ENCODE results near the gene YTHDF1.

YTHDF1 gene

GRCh38 chr20:63155266-63156165 lies 60.4 kb downstream of the YTHDF1 start:
- no peak for DNase-seq (ENCODE audit: low read depth in 2 of 2)

DNA sequence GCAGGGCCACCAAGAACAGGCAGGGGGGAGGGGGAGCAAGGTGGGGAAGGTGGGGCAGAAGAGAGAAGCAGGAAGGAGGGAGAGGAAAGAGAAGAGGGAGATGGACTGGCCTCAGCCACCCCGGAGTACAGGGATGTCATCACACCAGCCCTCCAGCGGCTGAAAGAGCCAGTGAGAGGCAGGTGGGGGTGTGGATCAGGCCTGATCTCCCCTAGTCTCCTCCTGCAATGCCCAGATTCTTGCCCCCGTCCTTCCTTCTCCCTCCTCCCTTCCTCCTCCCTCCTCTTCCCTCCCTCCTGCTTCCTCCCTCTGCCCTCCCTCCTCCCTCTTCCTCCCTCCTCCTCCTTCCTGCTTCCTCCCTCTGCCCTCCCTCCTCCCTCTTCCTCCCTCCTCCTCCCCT lies 61.5 kb downstream of the YTHDF1 start:
- no peak for DNase-seq (ENCODE audit: low read depth in 2 of 2)

DNA sequence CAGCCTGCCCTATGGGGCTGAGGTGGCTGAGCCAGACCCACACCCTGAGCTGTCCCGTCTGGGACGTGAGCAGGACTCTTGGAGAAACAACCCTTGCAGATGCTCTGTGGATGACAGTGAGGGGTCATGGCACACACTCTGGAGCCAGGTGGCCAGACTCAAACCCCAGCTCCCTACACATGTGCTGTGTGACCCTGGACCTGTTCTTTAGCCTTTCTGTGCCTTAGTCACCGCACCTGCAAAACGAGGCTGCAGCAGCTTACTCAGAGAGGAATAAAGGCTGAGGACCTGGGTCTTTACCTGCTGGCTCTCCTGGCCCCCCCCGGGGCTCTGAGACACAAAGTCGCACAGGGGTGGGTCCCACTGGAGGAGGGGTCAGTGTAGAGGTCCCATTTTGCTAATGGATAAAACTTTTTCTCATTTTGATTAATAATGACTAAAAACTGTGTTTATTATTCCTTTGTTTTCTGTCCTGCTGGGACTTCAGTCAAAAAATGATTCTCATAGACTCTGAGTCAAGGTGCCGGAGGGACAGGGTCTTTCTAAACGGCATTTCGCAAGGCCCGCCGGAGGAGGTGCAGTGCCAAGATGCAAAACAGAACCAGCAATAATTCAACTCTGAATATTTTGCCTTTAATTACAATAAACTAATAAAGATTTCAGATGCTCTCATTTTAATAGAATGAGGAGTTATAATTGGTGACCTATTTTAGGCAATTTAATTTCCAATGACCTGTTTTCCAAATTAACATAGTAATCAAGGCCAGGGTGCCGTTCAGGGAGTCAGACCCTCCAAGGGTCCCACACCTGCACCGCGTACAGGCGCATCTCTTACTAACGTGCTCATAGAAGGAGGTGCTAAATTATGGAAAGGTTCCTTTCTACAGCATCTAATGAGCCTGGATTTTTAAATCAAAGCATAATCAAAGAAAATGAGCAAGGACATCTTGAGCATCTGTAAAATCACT lies 62.4 kb downstream of the YTHDF1 start:
- no peak for DNase-seq (ENCODE audit: low read depth in 2 of 2)

DNA sequence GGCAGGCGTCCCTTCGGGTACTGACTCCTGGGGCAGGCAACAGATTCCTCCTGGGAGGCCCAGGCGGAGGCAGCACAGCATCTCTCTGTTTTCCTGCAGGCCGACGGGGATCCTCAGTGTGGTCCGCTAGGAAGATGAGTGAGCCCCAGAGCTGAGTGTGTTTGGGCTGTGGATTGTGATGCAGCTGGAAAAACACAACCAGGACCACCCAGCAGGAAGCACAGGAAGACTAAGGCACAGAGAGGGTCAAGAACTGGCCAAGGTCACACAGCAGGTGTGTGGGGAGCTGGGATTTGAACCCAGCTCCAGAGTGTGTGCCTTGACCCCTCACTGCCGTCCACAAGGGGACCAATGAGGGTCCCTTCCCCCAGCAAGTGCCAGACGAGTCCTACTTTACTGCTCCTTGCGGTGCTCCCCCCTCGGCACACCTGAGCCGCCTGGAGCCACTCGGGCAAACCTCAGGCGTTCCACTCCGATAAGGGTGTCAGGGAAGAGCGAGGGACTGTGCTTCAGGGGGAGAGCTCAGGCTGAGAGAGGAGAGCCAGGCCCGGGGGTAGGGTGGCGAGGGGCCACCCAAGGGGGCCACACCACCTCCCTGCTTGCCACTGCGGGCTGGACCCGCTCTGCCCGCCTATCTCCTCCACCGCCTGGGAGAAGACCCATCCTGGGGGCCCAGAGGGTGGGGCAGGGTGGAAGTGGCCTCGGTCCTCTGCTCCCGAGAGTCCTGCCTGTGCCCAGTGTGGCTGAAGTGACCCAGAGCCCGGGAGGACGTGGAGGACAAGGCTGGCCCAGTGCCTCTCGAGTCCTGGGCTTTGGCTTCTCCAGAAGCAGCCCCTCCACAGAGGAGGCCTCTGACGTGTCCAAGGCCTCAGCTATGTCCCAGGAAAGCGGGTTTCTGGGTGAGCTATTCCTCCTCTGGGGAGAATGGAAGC lies 63.3 kb downstream of the YTHDF1 start:
- DNase-seq (ENCODE audit: low read depth in 2 of 2) = no peak

GRCh38 chr20:63151554-63152321 lies 64.2 kb downstream of the YTHDF1 start:
- no peak for DNase-seq (ENCODE audit: low read depth in 2 of 2)

GRCh38 chr20:63150911-63151531 lies 64.9 kb downstream of the YTHDF1 start:
- DNase-seq (ENCODE audit: low read depth in 2 of 2) = no peak

DNA sequence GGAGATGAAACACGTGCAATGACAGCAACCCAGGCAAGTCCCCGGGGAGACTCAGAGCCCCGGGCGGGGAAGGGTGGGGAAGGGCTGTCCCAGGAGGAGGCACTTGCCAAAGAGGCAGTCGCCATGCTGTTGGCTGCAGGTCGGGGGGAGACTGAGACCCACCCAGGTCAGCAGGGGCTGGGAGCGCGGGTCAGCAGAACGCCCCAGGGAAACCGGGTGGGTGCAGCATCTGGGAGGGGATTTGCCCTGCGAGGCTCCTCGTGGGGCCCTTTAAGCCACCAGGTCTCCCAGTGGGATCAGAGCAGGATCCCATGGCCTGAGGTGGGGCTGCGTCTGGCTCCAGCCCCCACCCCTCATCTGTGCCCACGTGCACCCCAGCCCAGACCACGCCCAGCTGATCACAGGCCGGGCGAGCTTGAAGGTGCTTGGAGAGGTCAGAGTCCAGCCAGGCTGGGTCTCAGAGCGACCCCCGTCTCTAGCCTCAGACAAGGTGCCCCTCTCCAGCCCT lies 65.5 kb downstream of the YTHDF1 start:
- no peak for DNase-seq (ENCODE audit: low read depth in 2 of 2)

DNA sequence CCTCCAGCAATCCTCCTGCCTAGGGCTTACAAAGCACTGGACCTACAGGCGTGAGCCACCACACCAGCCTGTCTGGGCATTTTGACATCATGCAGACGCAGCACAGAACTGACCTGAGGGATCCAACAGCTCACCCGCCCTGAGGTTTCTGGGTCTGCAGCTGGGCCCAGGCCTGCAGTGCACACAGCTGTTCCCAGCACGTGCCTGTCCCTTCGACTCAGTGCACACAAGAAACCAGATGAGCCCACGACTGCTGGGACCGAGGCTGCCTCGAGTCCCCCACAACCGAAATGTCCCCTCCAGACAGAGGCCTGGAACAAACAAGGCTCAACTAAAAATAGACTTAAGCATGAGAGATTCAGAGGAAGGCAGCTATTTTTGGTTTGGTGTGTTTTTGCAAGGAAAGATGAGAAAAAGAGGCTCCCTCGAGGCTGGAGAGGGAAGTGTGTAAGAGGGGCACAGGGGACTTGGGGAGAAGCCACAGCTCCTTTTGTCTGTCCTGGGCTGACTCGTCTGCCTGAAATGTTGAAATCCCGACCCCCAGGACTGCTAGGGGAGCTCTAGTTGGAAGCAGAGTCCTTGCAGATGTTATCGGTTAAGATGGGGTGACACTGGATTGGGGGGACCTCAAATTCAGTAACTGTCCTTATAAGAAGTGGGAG lies 66.3 kb downstream of the YTHDF1 start:
- DNase-seq (ENCODE audit: low read depth in 2 of 2) = no peak

DNA sequence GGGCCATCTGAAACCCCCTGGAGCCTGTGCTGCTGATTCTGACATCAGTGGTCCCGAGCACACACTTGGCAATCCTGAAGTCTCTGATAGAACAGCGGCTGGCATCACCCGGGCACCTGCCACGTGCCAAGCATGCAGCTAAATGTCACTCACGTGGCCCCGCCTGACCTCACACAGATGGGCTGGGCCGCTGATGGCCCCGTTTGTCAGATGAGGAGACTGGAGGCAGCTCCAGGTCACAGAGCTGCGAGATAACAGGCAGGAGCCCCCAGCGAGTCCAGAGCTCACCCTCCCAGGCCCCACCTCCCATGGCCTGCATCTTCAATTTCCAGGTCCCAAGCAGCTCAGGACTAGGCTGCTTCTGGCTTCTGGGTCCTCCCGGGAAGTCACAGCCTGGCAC lies 67.2 kb downstream of the YTHDF1 start:
- DNase-seq (ENCODE audit: low read depth in 2 of 2) = no peak

DNA sequence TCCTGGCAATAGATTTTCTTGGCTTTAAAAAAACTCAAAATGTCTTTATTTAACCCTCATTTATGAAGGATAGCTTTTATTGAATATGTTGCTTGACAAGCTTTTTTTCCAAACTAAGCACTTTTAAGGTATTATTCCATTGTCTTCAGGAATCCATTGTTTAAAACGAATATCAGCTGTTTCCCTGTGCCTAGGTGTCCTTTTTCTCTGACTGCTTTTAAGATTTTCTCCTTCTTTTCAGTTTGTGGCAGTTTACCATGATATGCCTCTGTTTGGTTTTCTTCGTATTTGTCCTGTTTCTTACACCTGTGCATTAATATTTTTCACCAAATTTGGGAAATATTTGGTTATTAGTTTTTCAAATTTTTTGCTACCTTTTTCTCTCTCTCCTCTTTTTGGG lies 68.4 kb downstream of the YTHDF1 start:
- DNase-seq (ENCODE audit: low read depth in 2 of 2) = no peak

Measured in stimulated activated CD4-positive, alpha-beta T cell treated with anti-CD3 and anti-CD28 coated beads, Interleukin-4, amount 100 ng/mL, for 48 hours (primary cell).